Inferior parietal cortex (tissue), 1 donor: ENCODE measurements around the gene ACP1.

Source experiments
- DNase-seq: peaks from one replicate; pipeline ENCODE4 v3.0.0-alpha.2; 2016; ENCODE audit errors: extremely low spot score

The ACP1 gene

DNA sequence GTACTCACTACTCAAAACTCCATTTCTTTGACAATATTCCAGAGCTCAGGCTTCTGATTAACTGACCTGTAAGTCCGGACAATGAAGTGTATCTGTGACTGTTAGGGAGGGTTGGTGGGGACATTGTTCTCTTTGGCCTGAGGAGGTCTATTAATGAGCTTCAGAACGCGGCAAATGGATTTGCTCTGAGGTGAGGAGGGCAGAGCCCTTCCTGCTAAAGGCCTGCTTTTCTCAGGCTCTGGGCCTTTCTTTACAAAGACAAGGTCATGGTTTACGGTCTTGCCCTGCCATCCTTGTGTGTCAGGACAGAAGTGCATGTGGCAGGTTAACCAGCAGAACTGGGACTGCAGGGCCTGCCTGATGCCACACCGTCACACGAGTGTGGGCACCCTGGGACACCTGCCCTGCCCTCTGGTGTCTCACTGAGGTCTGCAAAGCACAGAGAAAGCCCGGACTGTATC, 15.9 kb downstream of the ACP1 start:
- DNase-seq: no peak

- DNase-seq: no peak
Observed at GRCh38 chr2:281381-281780, 16.6 kb downstream of the ACP1 start.

GRCh38 chr2:282371-283263, 17.9 kb downstream of the ACP1 start:
- no peak for DNase-seq

- DNase-seq: no peak
Observed at GRCh38 chr2:283996-284794, 19.4 kb downstream of the ACP1 start.

DNA sequence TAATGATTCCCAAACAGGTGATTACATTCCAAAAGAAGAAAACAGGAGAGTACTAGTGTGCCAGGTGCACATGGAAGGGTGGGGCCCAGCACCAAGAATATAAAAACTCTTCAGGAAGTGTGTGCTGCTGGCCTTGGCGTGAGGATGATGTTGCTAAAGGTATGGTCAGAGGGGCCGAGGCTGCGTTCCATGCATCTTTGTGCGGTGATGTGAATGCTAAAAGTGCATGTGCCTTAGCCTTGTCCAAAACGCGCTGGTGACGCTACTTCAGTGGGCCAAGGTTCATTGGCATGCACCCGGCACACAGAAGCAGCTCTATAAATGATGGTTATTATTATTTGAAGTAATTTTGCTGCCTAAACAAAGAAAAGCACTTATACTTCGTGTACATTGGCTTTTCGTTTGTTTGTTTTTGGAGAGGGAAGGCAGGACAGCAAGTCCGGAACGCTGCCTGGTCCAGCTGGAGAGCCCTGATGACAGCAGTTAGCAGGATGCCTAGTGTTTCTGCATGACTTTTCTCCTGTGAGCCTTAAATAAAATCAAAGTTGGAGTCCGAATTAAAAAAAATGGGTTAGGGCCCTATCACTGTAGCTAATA, 20.2 kb downstream of the ACP1 start:
- no peak for DNase-seq

DNA sequence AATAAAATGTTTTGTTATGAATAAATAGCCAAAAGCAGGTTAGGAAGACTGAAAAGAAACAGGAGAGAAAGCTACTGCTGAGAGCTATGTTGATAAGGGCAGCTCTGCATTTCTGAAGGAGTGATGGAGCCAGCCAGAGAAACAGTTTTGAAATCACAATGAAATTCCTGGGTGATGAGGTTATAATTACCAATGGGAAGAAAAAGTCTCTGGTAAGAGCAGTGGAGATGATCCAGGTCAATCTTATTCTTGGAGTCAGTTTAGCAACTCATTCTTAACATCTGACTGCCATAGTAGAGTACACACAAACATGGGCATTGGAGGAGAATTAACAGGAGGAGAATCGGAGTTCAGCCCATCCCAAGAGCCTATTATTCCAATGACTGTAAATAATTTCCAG, 20.8 kb downstream of the ACP1 start:
- no peak for DNase-seq

DNA sequence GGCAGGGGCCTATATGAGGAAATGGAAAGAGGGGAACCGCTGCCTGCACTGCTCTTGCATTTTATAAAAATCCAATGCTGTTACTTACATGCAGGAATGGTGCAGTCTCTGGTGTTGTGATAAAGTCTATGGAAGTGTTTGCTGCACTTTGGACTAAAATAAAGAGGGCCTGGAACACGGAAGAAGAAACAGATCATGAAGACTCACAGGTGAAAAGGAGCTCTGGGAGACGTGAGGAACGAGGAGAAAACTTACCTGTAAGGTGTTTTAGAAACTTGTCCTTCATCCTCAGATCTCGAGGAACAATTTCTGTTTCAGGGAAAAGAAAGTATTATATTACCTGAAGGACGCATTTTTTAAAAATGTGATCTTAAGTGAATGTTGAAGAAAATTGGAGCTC, 21.3 kb downstream of the ACP1 start:
- DNase-seq: no peak

DNA sequence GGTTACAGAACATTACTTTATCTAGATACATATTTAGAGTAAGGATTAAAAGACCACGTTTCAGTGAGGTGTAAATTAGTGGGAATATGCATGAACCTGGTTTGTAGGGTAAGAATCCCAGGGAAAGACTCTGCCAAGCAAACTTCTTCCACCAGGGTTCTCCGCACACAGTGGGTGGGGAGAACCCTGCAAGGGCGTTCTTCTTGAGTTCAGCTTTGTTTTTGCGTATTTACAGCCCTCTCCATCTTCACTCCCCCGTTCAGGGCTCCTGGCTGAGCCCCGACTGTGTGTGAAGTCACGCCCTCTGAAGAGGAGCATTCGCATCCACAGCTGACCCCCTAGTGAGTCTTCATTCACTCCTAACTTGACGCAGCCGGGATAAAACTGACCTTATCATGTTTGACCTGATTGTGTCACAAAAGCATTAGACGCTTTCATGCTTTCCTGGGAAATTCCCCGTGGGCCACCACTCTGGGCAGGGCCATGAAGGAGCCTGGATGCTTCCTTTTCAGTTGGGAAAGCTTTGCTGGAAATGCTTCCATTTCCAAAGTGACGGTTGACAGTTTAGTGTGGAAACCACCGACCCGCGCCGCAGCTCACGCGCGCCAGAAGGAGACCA, 22.1 kb downstream of the ACP1 start:
- DNase-seq: no peak

- DNase-seq: no peak
Observed at GRCh38 chr2:287471-287885, 22.7 kb downstream of the ACP1 start.

DNA sequence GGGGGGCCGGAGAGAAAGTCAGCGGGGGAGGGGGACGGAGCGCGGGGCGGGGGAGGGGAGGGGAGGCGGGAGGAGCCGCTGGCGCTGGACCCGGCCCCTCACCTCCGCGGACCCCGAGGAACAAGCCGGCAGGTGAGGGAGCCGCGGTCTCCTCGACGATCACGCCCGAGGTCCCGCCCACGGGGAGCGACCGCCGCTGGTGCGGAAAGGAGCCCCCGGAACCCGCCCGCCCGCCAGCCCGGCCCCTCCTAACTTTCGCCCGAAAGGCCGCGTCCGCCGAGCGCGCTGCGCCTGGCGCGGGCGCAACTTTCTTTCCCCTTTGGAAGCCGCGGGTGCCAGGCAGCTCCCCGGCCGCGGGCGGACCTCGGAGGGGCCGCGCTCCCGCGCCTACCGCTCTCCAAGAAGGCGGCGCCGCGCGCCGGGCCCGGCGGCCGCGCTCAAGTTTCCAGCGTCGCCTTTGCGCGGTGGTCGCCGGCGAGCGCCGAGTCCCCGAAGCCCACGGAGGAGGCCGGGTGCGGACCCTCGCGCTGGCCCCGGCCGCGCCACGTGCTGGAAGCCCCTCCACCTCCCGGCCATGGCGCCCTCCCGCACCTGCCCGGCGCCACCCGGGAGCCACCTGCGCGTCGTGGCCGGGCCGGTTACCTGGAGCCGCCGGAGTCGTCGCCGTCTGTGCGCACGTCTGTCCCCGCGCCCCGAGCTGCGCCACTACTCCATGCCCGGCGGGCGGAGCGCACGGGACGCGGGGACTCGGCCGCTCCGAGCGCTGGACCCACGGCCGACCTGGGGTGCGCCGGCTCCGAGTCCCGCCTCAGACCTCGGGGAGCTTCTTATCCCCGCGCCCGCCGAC, 23.4 kb downstream of the ACP1 start, which contains the start of gene ALKAL2:
Gene ALKAL2, minus strand, starts transcription at position 181 of the 847 bp plus-strand sequence. CDS start 256 bp downstream, outside the sequence.
- no peak for DNase-seq

DNA sequence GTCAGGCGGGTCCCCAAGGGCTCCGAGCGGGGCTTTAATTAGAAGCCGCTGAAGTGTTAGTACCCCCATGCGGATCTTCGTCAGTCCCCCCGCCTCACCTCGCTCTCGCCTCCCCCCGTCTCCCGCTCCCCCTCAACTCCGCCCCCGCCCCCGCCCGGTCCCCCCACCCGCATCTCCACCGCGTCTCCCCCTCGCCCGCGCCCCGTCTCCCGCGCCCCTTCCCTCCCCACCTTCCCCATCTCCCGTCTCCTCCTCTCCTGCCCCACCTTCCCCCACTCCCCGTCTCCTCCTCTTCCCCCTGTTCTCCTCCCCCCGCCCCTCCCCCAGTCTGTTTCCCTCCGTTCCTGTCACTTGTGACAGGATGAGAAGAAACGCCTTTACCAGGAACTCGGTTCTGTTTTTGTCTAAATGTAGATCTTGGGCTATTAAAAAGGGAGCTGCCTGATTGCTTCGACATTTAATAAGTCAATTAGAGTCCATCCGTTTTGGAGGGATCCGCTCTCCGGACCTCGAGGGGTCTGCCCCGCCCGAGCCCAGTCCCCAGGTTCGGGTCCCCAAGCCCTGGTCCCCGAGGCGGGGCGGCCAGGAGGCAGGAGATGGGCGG, 24.1 kb downstream of the ACP1 start:
- no peak for DNase-seq

- DNase-seq: no peak
Observed at GRCh38 chr2:289362-290089, 24.8 kb downstream of the ACP1 start.

GRCh38 chr2:290090-290722, 25.5 kb downstream of the ACP1 start:
- peak; percentile 85 for DNase-seq

- no peak for DNase-seq
Observed at GRCh38 chr2:295090-295489, 30.3 kb downstream of the ACP1 start.

- no peak for DNase-seq
Observed at GRCh38 chr2:296354-296753, 31.6 kb downstream of the ACP1 start.

DNA sequence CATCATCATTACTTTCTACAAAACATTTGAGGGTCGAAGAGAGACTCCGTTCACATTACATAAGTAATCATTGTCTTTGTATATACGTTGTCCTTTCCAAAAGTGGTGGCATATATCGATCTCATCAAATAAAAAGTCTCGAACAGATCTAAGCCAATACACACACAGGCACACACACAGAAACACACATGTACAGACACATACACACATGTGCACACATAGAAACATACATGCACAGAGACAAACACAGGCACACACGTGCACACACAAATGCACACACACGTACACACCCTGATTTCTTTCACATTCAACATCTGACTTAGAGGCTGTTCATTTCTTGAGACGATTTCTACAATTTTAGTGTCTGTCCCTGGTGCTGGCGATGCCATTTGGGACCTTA, 40.6 kb downstream of the ACP1 start:
- DNase-seq: no peak

GRCh38 chr2:309148-309953, 44.6 kb downstream of the ACP1 start:
- DNase-seq: no peak

- DNase-seq: no peak
Observed at GRCh38 chr2:309954-310510, 45.3 kb downstream of the ACP1 start.
